Measurements from ENCODE around the gene STPG3.

The STPG3 gene

GRCh38 chr9:137265496-137266161 is 14.5 kb downstream of the STPG3 start:
- no peak for DNase-seq (ENCODE audit: low read depth in 3 of 3)

DNA sequence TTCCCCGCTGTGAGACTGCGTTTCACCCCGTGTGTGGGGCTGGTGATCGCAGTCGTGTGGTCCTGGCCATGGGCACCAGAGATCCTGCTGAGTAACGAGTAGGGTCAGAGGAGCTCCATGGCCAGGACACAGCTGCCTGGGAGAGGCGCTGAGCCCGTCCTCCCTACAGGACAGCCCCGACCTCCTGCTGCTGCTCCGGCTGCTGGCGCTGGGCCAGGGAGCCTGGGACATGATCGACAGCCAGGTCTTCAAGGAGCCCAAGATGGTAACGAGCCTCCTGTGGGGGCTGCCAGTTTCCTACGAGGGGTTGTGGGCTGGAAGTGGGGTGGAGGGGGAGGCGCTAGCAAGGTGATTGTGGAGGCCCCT is 15.1 kb downstream of the STPG3 start:
- no peak for DNase-seq (ENCODE audit: low read depth in 3 of 3)

- DNase-seq (ENCODE audit: low read depth in 3 of 3), result no peak
Observed at GRCh38 chr9:137266585-137267453, 15.7 kb downstream of the STPG3 start.

DNA sequence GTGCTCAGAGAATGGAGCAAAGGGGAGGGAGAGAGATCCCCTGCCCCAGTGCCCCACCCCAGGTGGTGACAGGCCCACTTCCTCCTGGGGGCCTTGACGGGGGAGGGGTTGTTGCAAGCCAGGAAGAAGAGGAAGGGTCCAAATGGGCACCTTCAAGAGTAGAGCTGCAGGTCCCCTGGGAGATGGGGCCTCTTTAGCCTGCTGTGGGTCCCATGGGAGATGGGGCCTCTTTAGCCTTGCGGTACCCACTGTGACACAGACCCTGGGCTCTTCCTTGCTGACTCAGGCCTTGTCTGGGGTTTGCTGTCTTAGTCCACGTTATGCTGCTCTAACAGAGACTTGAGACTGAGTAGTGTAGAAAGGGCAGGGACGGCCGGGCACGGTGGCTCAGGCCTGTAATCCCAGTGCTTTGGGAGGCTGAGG is 16.9 kb downstream of the STPG3 start:
- no peak for DNase-seq (ENCODE audit: low read depth in 3 of 3)

DNA sequence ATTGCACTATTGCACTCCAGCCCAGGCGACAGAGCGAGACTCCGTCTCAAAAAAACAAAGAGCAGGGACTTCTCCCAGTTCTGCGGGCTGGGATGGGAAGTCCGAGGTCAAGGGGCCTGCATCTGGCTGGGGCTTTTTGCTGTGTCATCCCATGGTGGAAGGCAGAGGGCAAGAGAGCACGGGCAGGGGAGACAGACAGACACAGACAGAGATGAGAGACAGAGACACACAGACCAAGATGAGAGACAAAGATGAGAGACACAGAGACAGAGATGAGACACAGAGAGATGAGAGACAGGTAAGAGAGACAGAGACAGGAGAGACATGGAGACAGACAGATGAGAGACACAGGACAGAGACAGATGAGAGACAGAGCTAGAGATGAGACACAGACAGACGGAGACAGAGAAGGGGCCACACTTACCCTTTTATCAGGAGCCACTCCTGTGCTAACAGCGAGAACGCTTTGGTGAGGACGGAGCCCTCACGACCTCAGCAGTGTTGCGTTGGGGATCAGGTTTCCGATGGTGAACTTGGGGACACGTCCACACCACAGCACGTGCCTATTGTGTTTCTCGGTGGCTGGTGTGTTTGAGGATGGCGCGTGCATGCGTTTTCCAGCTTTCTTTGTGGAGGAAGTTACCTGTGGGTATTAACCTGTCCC is 17.6 kb downstream of the STPG3 start:
- DNase-seq (ENCODE audit: low read depth in 3 of 3), result no peak

DNA sequence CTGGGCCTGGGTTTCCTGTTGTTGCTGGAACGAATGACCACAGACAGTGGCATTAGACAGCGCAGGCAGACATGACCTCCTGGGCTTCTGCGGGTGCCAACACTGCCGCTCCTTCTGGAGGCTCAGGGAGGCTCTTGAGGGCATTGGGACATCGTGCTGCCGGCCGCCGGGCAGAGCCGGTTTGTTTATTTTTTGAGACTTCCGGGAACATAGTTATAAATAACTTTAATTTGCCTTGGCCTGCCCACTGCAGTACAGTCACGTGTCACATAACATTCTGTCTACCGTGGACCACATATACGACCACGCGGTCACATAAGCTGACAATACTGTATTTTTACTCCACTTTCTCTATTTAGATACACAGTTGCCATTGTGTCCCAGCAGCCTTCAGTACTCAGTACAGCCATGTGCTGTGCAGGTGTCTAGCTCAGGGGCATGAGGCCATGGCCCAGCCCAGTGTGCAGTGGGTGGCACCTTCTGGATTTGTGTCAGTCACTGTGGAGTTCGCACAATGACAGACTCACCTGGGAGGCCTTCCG is 18.2 kb downstream of the STPG3 start:
- DNase-seq (ENCODE audit: low read depth in 3 of 3), result no peak

DNA sequence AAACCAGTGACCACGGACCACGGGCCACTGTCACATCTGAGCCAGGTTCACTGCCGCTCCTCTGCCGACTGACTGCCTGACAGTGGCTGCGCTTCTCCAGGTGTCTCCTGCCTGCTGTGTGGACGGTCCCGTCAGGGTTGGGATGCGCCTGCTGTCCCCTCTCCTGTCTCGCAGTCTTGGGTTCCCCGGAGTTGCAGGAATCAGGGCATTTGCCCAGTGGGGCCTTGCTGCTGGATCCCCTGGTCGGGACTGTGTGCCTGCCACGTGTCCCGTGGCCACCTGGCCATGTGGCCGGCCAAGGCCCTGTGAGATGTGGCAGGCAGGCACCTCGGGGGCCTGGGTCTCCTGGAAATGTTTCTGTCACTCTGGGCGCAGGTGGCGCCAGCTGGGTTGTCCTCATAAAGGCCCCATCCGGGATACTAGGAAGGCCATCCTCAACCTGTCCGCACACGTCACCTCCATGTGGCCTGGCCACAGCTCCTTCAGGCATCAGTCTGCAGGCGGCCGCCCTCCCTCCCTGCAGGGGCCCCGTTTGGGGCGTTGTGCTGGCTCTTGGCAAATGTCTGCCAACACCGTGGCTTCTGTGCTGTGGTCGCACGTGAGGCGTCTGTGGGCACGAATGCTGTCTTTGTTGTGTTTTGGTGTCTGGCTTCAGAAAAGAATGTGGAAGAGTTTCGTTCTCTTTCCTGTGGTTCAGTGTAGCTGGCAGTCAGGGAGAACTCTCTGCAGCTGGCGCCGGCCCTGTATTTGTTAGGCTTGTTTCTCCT is 20.0 kb downstream of the STPG3 start:
- DNase-seq (ENCODE audit: low read depth in 3 of 3), result no peak

- no peak for DNase-seq (ENCODE audit: low read depth in 3 of 3)
Observed at GRCh38 chr9:137271696-137272076, 20.6 kb downstream of the STPG3 start.

DNA sequence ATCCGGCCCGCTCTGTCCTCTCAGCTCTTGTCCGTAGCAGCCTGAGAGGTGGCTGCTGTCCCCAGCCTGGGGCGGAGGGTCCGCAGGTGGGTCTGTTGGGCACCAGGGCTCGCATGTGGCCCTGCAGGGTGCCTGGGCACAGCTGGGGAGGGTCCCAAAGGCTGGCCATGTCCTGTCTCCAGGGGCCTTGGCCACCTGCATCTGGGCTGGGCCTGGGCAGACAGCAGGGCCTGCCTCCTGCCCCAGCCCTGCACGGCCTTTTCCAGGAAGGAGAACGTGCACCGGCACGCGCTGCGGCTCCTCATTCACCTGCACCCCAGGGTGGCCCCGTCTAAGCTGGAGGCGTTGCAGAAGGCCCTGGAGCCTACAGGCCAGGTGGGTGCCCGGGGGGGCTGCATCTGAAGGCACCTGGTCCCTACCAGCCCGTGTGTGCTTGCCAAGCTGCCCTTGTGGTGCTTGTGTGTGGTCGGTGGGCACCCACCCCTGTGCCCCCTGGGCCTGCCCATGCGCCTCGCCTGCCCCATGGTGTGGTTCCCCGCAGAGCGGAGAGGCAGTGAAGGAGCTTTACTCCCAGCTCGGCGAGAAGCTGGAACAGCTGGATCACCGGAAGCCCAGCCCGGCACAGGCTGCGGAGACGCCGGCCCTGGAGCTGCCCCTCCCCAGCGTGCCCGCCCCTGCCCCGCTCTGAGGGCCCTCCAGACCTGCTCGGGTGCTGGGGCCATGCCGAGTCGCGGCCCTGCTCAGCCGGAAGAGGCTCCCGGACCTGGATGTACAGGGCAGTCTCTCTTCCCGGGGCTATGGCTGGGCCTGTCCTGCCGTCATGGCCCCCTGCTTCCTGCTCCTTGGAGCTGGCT is 21.4 kb downstream of the STPG3 start:
- DNase-seq (ENCODE audit: low read depth in 3 of 3), result no peak

GRCh38 chr9:137273095-137273490 is 22.0 kb downstream of the STPG3 start:
- DNase-seq (ENCODE audit: low read depth in 3 of 3), result no peak

DNA sequence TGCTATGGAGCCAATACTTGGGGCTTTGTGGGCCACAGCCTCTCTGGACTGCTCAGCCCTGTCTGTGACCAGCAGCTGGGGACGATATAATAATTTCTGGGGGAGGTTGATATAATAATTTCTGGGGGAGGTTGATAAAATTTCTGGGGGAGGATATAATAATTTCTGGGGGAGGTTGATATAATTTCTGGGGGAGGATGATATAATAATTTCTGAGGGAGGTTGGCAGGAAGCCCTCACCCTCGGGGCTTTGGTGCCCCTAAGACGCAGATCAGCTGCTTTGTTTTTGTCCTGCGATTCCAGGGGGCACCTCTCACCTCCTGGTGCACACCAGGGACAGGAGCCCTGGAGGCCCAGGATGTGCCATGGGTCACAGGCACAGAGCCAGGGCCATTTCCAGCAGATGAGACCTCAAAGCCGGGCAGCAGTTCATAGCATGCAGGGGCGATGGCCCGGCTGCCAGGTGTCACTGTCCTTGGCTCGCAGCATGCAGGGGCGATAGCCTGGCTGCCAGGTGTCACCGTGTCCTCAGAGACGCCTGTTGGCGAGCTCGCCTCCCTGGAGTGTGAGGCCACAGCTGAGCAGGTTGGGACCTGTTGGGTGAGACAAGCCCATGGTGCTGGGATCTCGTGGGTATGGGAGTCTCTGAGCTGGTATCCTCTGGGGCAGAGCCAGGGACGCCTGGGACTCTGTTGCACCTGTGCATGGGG is 22.7 kb downstream of the STPG3 start:
- DNase-seq (ENCODE audit: low read depth in 3 of 3), result no peak

DNA sequence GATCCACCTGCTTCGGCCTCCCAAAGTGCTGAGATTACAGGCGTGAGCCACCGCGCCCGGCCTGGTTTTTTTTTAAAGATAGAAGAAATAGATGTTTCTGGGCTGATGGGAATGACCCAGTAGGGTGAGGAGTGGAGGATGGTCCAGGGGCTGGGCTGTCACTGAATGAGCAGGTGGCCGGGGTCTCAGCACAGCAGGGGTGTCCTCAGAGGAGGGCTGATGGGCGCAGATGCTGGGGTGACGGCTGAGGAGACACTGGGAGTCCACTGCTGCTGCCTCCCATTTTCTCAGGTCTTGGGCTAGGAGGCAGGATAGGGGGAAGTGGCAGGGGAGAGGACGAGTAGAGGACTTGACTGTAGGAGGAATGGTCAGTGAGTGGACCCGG is 24.1 kb downstream of the STPG3 start:
- no peak for DNase-seq (ENCODE audit: low read depth in 3 of 3)

DNA sequence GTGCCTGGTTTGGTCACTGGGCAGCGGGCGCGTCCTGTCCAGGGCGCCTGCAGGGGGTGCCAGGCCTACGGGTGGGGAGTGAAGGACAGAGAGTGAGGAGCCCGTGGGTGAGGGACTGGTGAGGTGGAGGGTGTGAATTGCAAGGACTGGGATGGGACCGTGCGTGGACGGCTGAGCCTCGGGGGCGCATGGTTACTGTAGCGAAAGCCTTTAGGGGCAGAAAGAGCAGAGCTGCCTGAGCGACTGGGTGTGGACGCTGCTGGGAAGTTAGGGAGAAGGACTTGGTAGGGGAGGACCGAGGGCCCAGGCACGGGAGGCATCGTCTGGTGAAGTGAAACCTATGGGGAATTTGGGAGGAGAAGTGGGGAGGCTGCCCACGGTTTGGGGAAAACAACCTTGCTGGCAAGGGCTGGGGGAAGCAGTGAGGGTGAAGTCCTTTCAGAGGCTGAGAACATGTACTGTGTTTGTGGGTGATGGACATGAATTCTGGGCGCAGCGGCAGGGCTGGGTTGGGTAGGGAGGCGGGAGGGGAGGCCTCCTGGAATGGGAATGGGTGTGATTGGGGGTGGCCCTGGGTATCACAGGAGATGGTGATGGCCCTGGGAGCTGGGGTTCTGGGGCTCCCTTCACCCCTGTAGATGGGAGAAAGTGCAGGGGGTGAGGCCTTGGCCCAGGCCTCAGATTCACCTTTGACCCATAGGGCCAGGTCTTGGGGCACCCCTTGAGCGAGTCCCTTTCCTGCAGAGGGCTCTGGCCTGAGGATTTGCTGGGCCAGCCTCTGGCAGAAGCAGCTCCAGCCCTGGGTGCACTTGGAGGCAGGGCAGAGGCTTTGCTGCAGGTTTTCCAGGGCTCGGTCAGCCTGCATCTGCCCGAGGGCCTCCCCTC is 24.7 kb downstream of the STPG3 start:
- DNase-seq (ENCODE audit: low read depth in 3 of 3), result no peak

GRCh38 chr9:137276473-137277328 is 25.6 kb downstream of the STPG3 start:
- no peak for DNase-seq (ENCODE audit: low read depth in 3 of 3)

GRCh38 chr9:137277329-137278041 is 26.4 kb downstream of the STPG3 start, which contains the start of gene TOR4A:
Gene TOR4A (plus strand): TSS chr9:137277726. CDS start chr9:137278690, 964 bp downstream.
- no peak for DNase-seq (ENCODE audit: low read depth in 3 of 3)

GRCh38 chr9:137278061-137278701 is 27.1 kb downstream of the STPG3 start:
- DNase-seq (ENCODE audit: low read depth in 3 of 3), result no peak

Measured in stimulated activated CD4-positive, alpha-beta T cell treated with anti-CD3 and anti-CD28 coated beads, TNF-alpha, amount 100 ng/mL, for 48 hours (primary cell).